Sciatic nerve (tissue), 2 donors: ENCODE results near the gene CCDC121. TPM values are rescaled to one million over a fixed set of nuclear protein-coding genes. Genes with fewer than 3 reads are reported as not detected.

Experiments
- ATAC-seq: fragments of 200-7000 bp; cut with Tn5 transposase; one replicate; pipeline ENCODE4 v1.9.1; 2020; ENCODE audit warnings: mild to moderate bottlenecking, moderate library complexity
- DNase-seq: peaks from one replicate; pipeline ENCODE4 v3.0.0-alpha.2; 2020; ENCODE audit warnings: low spot score
- intact Hi-C: fragments of 100-400 bp; cut with DNase I; formaldehyde crosslinking; loops from one replicate; pipeline ENCODE4 v1.14.2; 2022
- total RNA-seq: library from RNA; stranded (reverse); fragmentation: NEBNext Ultra II Directional; extraction: Animal tissue kit (Norgen Biotek cat#: 25700); gene quantifications from one replicate; pipeline ENCODE4 v1.2.1, GENCODE V29; 2021
- donor health status: DM: no; HTN: no; CAD: no.
- donor health status: DM: no; HTN: no; CAD: no.

The CCDC121 gene
- total RNA-seq, 1 donor from 2014 or later, result 7.6 TPM

DNA sequence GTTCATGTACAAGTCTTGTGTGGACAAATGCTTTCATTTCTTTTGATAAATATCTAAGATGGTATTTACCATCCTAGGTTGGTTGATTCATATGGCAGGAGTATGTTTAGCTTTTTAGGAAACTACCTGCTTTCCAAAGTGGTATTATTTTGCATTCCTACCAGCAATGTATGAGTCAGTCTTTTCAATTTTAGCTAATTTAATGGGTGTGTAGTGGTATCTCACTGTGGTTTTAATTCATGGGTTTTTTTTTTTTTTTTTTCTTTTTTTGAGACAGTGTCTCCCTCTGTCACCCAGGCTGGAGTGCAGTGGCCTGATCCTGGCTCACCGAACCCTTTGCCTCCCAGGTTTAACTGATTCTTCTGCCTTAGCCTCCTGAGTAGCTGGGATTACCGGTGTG, 41.8 kb downstream of the CCDC121 start:
- ATAC-seq (no peak), DNase-seq (no peak)
- intact Hi-C loops, result no loop called here

DNA sequence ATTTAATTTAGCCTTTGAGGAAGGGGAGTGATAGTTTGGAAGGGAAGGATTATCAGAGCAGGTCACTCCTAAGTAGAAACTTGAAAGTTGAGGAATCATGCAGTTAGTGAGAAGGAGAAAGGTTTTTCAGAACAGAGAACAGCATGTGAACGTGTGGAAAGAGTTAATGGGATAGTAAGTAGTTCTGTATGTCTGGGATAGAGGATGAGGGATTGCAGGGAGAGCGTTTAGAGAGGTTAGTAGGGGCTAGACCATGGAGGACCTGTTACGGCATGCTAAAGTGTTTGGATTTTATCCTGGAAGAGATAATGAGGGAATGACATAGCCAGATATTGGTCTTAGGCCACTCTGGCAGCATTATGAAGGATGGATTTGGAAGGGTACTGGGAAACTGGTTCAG, 44.2 kb downstream of the CCDC121 start:
- intact Hi-C loops, result no loop called here
- ATAC-seq (no peak), DNase-seq (no peak)

DNA sequence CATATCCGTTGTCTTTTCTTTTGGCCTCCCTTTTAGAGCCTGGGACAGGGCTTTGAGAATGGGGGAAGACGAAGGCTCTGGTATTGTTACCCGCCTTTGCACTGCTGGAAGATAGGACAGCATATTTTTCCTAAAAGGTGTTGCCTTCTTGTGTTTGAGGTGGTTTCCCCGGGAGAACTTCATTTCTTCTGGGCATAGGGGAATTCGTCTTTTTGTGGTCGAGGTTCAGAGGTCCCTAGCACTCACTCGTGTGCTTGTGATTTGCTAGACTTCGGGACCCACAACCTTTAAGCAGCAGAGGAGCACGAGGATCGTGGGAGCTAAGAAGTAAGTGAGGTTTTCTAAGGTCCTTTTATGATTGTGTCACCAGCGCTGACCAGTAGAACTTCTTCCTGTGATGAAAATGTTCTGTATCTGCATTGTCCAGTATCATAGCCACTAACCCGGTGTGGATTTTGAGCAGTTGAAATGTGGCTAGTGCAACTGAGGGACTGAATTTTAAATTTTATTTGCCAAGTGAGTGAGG, 45.4 kb downstream of the CCDC121 start:
- no peak for DNase-seq
- no peak for ATAC-seq
- intact Hi-C loops, result no loop called here

DNA sequence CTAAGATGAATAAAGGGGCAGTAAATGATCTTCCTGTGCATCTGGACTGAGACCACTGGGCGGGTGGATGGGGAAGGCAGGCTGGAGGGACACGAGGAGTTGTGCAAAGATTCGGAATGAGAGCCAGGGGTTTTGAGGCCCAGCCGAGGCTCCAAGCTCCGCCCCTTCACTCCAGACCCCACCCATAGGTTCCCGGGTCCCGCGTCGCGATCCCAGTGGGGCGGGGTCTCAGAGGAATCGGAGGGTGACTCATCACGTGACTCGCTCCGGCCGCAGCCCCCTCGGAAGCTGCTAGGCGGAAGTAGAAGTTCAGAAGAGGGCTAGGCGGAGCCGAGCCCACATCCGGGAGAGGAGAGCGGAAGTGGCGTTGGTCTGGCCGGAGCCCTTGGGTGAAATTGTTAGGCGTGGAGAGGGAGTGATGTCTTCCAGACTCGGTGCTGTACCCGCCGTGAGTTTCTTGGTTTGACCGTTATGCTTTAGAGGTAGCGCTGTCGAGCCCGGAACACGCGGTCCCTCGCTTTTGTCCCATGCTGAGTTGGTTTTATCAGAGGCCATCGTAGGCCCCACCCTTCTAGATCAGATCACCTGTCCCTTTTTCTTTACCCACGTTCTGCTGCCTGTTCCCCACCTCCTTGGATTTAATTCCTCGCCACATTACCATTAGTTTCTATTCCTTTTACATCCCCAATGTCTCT, 46.0 kb downstream of the CCDC121 start, which contains the start of gene ZNF512:
TSS of gene ZNF512 (plus strand) at position 348 of the 695 bp plus-strand sequence. CDS start at position 419, 71 bp downstream.
- ATAC-seq, result peak; percentile 99
- DNase-seq, result peak; percentile 91
- intact Hi-C loops, result no loop called here

DNA sequence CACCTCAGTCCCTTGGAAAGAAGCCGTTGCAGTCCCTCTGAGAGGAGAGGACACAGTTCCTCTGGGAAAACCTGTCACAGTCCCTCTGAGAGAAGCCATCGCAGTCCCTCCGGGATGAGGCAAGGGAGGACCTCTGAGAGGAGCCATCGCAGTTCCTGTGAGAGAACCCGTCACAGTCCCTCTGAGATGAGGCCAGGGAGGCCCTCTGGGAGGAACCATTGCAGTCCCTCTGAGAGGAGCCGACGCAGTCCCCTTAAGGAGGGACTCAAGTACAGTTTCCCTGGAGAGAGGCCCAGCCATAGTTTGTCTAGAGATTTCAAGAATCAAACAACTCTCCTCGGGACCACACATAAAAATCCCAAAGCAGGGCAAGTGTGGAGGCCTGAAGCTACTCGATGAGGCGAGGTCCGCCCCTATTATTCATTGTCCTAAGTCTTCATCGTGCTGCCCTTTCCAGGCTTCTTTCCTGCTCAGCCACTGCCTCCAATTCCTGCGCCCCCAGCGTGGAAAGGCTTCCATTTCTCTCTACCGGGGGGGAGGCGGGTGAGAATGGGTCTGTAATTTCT, 46.6 kb downstream of the CCDC121 start:
- intact Hi-C loops, result no loop called here
- peak; percentile 25 for ATAC-seq
- no peak for DNase-seq

DNA sequence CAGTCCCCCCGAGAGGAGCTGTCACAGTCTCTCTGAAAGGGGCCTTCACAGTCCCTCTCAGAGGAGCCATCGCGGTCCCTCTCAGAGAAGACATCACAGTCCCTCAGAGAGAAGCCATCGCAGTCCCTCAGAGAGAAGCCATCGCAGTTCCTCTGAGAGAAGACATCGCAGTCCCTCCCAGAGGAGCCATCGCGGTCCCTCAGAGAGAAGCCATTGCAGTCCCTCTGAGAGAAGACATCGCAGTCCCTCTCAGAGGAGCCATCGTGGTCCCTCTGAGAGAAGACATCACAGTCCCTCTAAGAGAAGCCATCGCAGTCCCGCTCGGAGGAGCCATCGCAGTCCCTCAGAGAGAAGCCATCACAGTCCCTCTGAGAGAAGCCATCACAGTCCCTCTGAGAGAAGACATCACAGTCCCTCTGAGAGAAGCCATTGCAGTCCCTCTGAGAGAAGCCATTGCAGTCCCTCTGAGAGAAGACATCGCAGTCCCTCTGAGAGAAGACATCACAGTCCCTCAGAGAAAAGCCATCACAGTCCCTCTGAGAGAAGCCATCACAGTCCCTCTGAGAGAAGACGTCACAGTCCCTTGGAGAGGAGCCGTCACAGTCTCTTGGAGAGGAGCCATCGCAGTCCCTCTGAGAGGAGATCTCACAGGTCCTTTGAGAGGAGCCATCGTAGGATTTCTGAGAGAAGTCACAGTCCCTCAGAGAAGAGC, 47.2 kb downstream of the CCDC121 start:
- no peak for ATAC-seq
- DNase-seq, result no peak
- intact Hi-C loops, result no loop called here

Other genes starting within 250 kb of the CCDC121 start
- gene ZNF513, start 248.3 kb downstream of the CCDC121 start, total RNA-seq, result 17.0 TPM
- gene PPM1G, start 219.4 kb downstream of the CCDC121 start, total RNA-seq, result 37.8 TPM
- 77.6 TPM for gene NRBP1, start 200.4 kb downstream of the CCDC121 start, total RNA-seq
- gene KRTCAP3, start 186.6 kb downstream of the CCDC121 start, total RNA-seq, result 2.6 TPM
- 48.5 TPM for gene IFT172, start 139.3 kb downstream of the CCDC121 start, total RNA-seq
- gene FNDC4, start 133.8 kb downstream of the CCDC121 start, total RNA-seq, result 6.3 TPM
- 0.71 TPM for gene GCKR, start 132.2 kb downstream of the CCDC121 start, total RNA-seq
- 46.1 TPM for gene ZNF512, start 46.0 kb downstream of the CCDC121 start, total RNA-seq
- 17.9 TPM for gene GPN1, start within 50 bp of the CCDC121 start, total RNA-seq
- gene SUPT7L, start 34.6 kb upstream of the CCDC121 start, total RNA-seq, result 30.8 TPM
- 20.7 TPM for gene SLC4A1AP, start 34.9 kb upstream of the CCDC121 start, total RNA-seq
- gene MRPL33, start 142.7 kb upstream of the CCDC121 start, total RNA-seq, result 70.5 TPM